HG03520 (cell line): ENCODE measurements around the gene PARD3.

Experiments
- ATAC-seq: cut with Tn5 transposase; IDR thresholded peaks from one replicate; pipeline ENCODE4 v1.9.1; 2021; ENCODE audit warnings: mild to moderate bottlenecking, moderate library complexity; ENCODE audit not compliant: unreplicated experiment

Gene PARD3

GRCh38 chr10:34206935-34207268 is 608.2 kb downstream of the PARD3 start:
- ATAC-seq, result no peak

GRCh38 chr10:34206078-34206934 is 608.8 kb downstream of the PARD3 start:
- no peak for ATAC-seq

GRCh38 chr10:34205452-34205851 is 609.6 kb downstream of the PARD3 start:
- no peak for ATAC-seq

GRCh38 chr10:34203966-34204630 is 611.0 kb downstream of the PARD3 start:
- no peak for ATAC-seq

GRCh38 chr10:34200355-34200901 is 614.7 kb downstream of the PARD3 start:
- ATAC-seq, result no peak

GRCh38 chr10:34198953-34199352 is 616.1 kb downstream of the PARD3 start:
- no peak for ATAC-seq

- no peak for ATAC-seq
These were observed 619.0 kb downstream of the PARD3 start for GRCh38 chr10:34196058-34196433.

- no peak for ATAC-seq
These were observed 619.6 kb downstream of the PARD3 start for GRCh38 chr10:34195364-34196057.

- ATAC-seq, result no peak
These were observed 621.0 kb downstream of the PARD3 start for GRCh38 chr10:34193931-34194626.

GRCh38 chr10:34192646-34193045 is 622.5 kb downstream of the PARD3 start:
- ATAC-seq, result no peak

- no peak for ATAC-seq
These were observed 623.7 kb downstream of the PARD3 start for GRCh38 chr10:34191406-34191805.

- no peak for ATAC-seq
These were observed 624.5 kb downstream of the PARD3 start for GRCh38 chr10:34190580-34190979.

- no peak for ATAC-seq
These were observed 625.3 kb downstream of the PARD3 start for GRCh38 chr10:34189830-34190229.

GRCh38 chr10:34188221-34188620 is 626.9 kb downstream of the PARD3 start:
- ATAC-seq, result no peak

GRCh38 chr10:34187201-34187600 is 627.9 kb downstream of the PARD3 start:
- ATAC-seq, result no peak

GRCh38 chr10:34186745-34187144 is 628.4 kb downstream of the PARD3 start:
- no peak for ATAC-seq

- ATAC-seq, result no peak
These were observed 629.1 kb downstream of the PARD3 start for GRCh38 chr10:34185998-34186397.

- ATAC-seq, result no peak
These were observed 630.1 kb downstream of the PARD3 start for GRCh38 chr10:34184939-34185386.

- no peak for ATAC-seq
These were observed 630.7 kb downstream of the PARD3 start for GRCh38 chr10:34184397-34184796.

GRCh38 chr10:34183016-34183796 is 631.9 kb downstream of the PARD3 start:
- ATAC-seq, result no peak
